Measurements from ENCODE around the gene THOC6. TPM values are rescaled to one million over a fixed set of nuclear protein-coding genes. Genes with fewer than 3 reads are reported as not detected.

THOC6 gene
- total RNA-seq, 2 donors from 2014 or later, result 21.3 to 23.7 TPM

GRCh38 chr16:3035972-3036725 is 12.3 kb downstream of the THOC6 start:
- H3K27me3 Mint-ChIP-seq, result peaks cover 71% of the 10 kb centered on the region
- peak overlapping the region; percentile 62 for H3K4me3 Mint-ChIP-seq
- H3K4me1 Mint-ChIP-seq, result peaks cover 5% of the 10 kb centered on the region
- H3K27ac Mint-ChIP-seq, result no peak overlapping the region
- no peak for DNase-seq
- no peak for ATAC-seq
- no peaks in the 10 kb centered on the region for H3K9me3 ChIP-seq (ENCODE audit: control insufficient read depth, low read length, poor library complexity, severe bottlenecking)
- peaks cover 7% of the 10 kb centered on the region for H3K36me3 Mint-ChIP-seq (ENCODE audit: low read depth)

- H3K27ac Mint-ChIP-seq, result no peak within 1 kb of the TSS
Observed at GRCh38 chr16:3036726-3037315, 13.0 kb downstream of the THOC6 start, which contains the start of gene BICDL2. Gene BICDL2, minus strand, starts transcription at chr16:3036944. Its CDS starts 1,448 bp downstream, at chr16:3035496.

GRCh38 chr16:3038256-3038655 is 14.4 kb downstream of the THOC6 start:
- H3K27me3 Mint-ChIP-seq, result peaks cover 67% of the 10 kb centered on the region
- H3K4me1 Mint-ChIP-seq, result no peaks in the 10 kb centered on the region
- H3K9me3 ChIP-seq (ENCODE audit: control insufficient read depth, low read length, poor library complexity, severe bottlenecking), result no peaks in the 10 kb centered on the region
- ATAC-seq (no peak), DNase-seq (no peak)
- no peak overlapping the region for H3K4me3 Mint-ChIP-seq
- H3K36me3 Mint-ChIP-seq (ENCODE audit: low read depth), result peaks cover 7% of the 10 kb centered on the region
- no peak overlapping the region for H3K27ac Mint-ChIP-seq

More at GRCh38 chr16:3036726-3037315, 13.0 kb downstream of the THOC6 start, which contains the start of gene BICDL2:
- DNase-seq (no peak), ATAC-seq (no peak)
- no peaks in the 10 kb centered on the region for H3K9me3 ChIP-seq (ENCODE audit: control insufficient read depth, low read length, poor library complexity, severe bottlenecking)
- Mint-ChIP-seq H3K4me3 (peak within 1 kb of the TSS; percentile 67), H3K4me1 (peaks cover 3% of the 10 kb centered on the region), H3K36me3 (ENCODE audit: low read depth) (peaks cover 7% of the 10 kb centered on the region), H3K27me3 (peaks cover 71% of the 10 kb centered on the region)

GRCh38 chr16:3038896-3039295 is 15.1 kb downstream of the THOC6 start:
- H3K4me1 Mint-ChIP-seq, result no peaks in the 10 kb centered on the region
- peaks cover 6% of the 10 kb centered on the region for H3K36me3 Mint-ChIP-seq (ENCODE audit: low read depth)
- DNase-seq (no peak), ATAC-seq (no peak)
- no peak overlapping the region for H3K4me3 Mint-ChIP-seq
- no peak overlapping the region for H3K27ac Mint-ChIP-seq
- no peaks in the 10 kb centered on the region for H3K9me3 ChIP-seq (ENCODE audit: control insufficient read depth, low read length, poor library complexity, severe bottlenecking)
- peaks cover 67% of the 10 kb centered on the region for H3K27me3 Mint-ChIP-seq

GRCh38 chr16:3042376-3042775 is 18.5 kb downstream of the THOC6 start:
- peaks cover 4% of the 10 kb centered on the region for H3K36me3 Mint-ChIP-seq (ENCODE audit: low read depth)
- no peak for DNase-seq
- ATAC-seq, result no peak
- no peak overlapping the region for H3K4me3 Mint-ChIP-seq
- H3K27ac Mint-ChIP-seq, result no peak overlapping the region
- peaks cover 7% of the 10 kb centered on the region for H3K4me1 Mint-ChIP-seq
- H3K9me3 ChIP-seq (ENCODE audit: control insufficient read depth, low read length, poor library complexity, severe bottlenecking), result no peaks in the 10 kb centered on the region
- H3K27me3 Mint-ChIP-seq, result peaks cover 58% of the 10 kb centered on the region

GRCh38 chr16:3044708-3045107 is 20.9 kb downstream of the THOC6 start:
- H3K9me3 ChIP-seq (ENCODE audit: control insufficient read depth, low read length, poor library complexity, severe bottlenecking), result no peaks in the 10 kb centered on the region
- DNase-seq, result no peak
- Mint-ChIP-seq H3K4me1 (peaks cover 12% of the 10 kb centered on the region), H3K27ac (peak overlapping the region; percentile 27), H3K4me3 (peak overlapping the region; percentile 86), H3K36me3 (ENCODE audit: low read depth) (peaks cover 4% of the 10 kb centered on the region), H3K27me3 (peaks cover 54% of the 10 kb centered on the region)
- no peak for ATAC-seq

- H3K27ac Mint-ChIP-seq, result no peak within 1 kb of the TSS
- H3K27me3 Mint-ChIP-seq, result peaks cover 42% of the 10 kb centered on the region
- H3K9me3 ChIP-seq (ENCODE audit: control insufficient read depth, low read length, poor library complexity, severe bottlenecking), result no peaks in the 10 kb centered on the region
- DNase-seq (no peak), ATAC-seq (peak; percentile 47)
- H3K4me1 Mint-ChIP-seq, result peaks cover 15% of the 10 kb centered on the region
- H3K36me3 Mint-ChIP-seq (ENCODE audit: low read depth), result peaks cover 4% of the 10 kb centered on the region
- H3K4me3 Mint-ChIP-seq, result peak within 1 kb of the TSS; percentile 86
Observed at GRCh38 chr16:3045758-3046640, 22.2 kb downstream of the THOC6 start, which contains the start of gene MMP25. Gene MMP25, plus strand, starts transcription at chr16:3046561. Its CDS starts 357 bp downstream, at chr16:3046918.

- DNase-seq (no peak), ATAC-seq (peak; percentile 54)
- Mint-ChIP-seq H3K4me1 (peaks cover 15% of the 10 kb centered on the region), H3K36me3 (ENCODE audit: low read depth) (peaks cover 4% of the 10 kb centered on the region), H3K27ac (no peak overlapping the region), H3K4me3 (peak overlapping the region; percentile 53), H3K27me3 (peaks cover 42% of the 10 kb centered on the region)
- H3K9me3 ChIP-seq (ENCODE audit: control insufficient read depth, low read length, poor library complexity, severe bottlenecking), result no peaks in the 10 kb centered on the region
Observed at GRCh38 chr16:3046641-3047386, 23.0 kb downstream of the THOC6 start.

- no peaks in the 10 kb centered on the region for H3K9me3 ChIP-seq (ENCODE audit: control insufficient read depth, low read length, poor library complexity, severe bottlenecking)
- H3K4me1 Mint-ChIP-seq, result peaks cover 18% of the 10 kb centered on the region
- H3K27me3 Mint-ChIP-seq, result peaks cover 42% of the 10 kb centered on the region
- no peak overlapping the region for H3K27ac Mint-ChIP-seq
- peaks cover 4% of the 10 kb centered on the region for H3K36me3 Mint-ChIP-seq (ENCODE audit: low read depth)
- peak overlapping the region; percentile 53 for H3K4me3 Mint-ChIP-seq
- no peak for DNase-seq
- ATAC-seq, result no peak
Observed at GRCh38 chr16:3047387-3047720, 23.5 kb downstream of the THOC6 start.

- DNase-seq (no peak), ATAC-seq (no peak)
- H3K27ac Mint-ChIP-seq, result no peak overlapping the region
- peaks cover 5% of the 10 kb centered on the region for H3K36me3 Mint-ChIP-seq (ENCODE audit: low read depth)
- no peak overlapping the region for H3K4me3 Mint-ChIP-seq
- H3K9me3 ChIP-seq (ENCODE audit: control insufficient read depth, low read length, poor library complexity, severe bottlenecking), result no peaks in the 10 kb centered on the region
- peaks cover 25% of the 10 kb centered on the region for H3K4me1 Mint-ChIP-seq
- H3K27me3 Mint-ChIP-seq, result peaks cover 15% of the 10 kb centered on the region
Observed at GRCh38 chr16:3049921-3050481, 26.2 kb downstream of the THOC6 start.

GRCh38 chr16:3050487-3050886 is 26.7 kb downstream of the THOC6 start:
- H3K4me1 Mint-ChIP-seq, result peaks cover 26% of the 10 kb centered on the region
- DNase-seq, result no peak
- no peaks in the 10 kb centered on the region for H3K9me3 ChIP-seq (ENCODE audit: control insufficient read depth, low read length, poor library complexity, severe bottlenecking)
- no peak overlapping the region for H3K4me3 Mint-ChIP-seq
- no peak for ATAC-seq
- peaks cover 13% of the 10 kb centered on the region for H3K27me3 Mint-ChIP-seq
- peaks cover 5% of the 10 kb centered on the region for H3K36me3 Mint-ChIP-seq (ENCODE audit: low read depth)
- H3K27ac Mint-ChIP-seq, result no peak overlapping the region

- Mint-ChIP-seq H3K4me1 (peaks cover 26% of the 10 kb centered on the region), H3K36me3 (ENCODE audit: low read depth) (peaks cover 5% of the 10 kb centered on the region), H3K27ac (no peak overlapping the region), H3K4me3 (no peak overlapping the region), H3K27me3 (peaks cover 13% of the 10 kb centered on the region)
- H3K9me3 ChIP-seq (ENCODE audit: control insufficient read depth, low read length, poor library complexity, severe bottlenecking), result no peaks in the 10 kb centered on the region
- no peak for DNase-seq
- ATAC-seq, result no peak
Observed at GRCh38 chr16:3051009-3051408, 27.2 kb downstream of the THOC6 start.
